Upper lobe of left lung (tissue), 4 donors: ENCODE data around the gene SHC1.

ENCODE experiments used
- EP300 ChIP-seq, 4 donors: sonication (generic); formaldehyde crosslinking; IDR thresholded peaks; one replicate each; pipeline ENCODE4 v1.5.1; 2017; ENCODE audit warnings: antibody characterized with exemption in 4 of 4, control low read depth in 2 of 4
- POLR2A ChIP-seq, 4 donors: fragments of 450-650 bp; IDR thresholded peaks; one replicate each; pipeline ENCODE4 v1.5.1; 2016 to 2017; ENCODE audit warnings: antibody characterized with exemption in 4 of 4, mild to moderate bottlenecking in 2 of 4
- TF ChIP-seq, protein P1 (sequence below), 6 experiments: fragments of 450-650 bp in 4 of 6; fragments of 200-600 bp in 2 of 6; sonication (generic) in 2 of 6; IDR thresholded peaks; one replicate each; pipeline ENCODE4 v1.5.1; 2016 to 2019; ENCODE audit warnings: antibody characterized with exemption in 6 of 6

DNA sequence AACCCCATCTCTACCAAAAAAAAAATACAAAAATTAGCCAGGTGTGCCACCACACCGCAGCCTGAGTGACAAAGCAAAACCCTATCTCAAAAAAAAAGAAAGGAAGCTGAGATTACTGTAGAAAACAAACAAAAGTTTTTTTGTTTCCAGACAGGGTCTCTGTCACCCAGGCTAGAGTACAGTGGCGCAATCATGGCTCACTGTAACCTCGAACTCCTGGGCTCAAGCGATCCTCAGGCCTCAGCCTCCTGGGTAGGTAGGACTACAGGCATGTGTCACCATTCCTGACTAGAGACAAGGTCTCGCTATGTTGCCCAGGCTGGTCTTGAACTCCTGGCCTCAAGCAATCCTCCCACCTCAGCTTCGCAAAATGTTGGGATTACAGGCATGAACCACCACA, 6.2 kb downstream of the SHC1 start:
- TF ChIP-seq, protein P1, sequence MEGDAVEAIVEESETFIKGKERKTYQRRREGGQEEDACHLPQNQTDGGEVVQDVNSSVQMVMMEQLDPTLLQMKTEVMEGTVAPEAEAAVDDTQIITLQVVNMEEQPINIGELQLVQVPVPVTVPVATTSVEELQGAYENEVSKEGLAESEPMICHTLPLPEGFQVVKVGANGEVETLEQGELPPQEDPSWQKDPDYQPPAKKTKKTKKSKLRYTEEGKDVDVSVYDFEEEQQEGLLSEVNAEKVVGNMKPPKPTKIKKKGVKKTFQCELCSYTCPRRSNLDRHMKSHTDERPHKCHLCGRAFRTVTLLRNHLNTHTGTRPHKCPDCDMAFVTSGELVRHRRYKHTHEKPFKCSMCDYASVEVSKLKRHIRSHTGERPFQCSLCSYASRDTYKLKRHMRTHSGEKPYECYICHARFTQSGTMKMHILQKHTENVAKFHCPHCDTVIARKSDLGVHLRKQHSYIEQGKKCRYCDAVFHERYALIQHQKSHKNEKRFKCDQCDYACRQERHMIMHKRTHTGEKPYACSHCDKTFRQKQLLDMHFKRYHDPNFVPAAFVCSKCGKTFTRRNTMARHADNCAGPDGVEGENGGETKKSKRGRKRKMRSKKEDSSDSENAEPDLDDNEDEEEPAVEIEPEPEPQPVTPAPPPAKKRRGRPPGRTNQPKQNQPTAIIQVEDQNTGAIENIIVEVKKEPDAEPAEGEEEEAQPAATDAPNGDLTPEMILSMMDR (IDR thresholded peaks at IDR 0.05): no peak
- TF ChIP-seq POLR2A (IDR thresholded peaks at IDR 0.05) (no peak), EP300 (IDR thresholded peaks at IDR 0.05) (no peak)
